Measurements from ENCODE around the gene CACNA2D4.

Gene CACNA2D4

DNA sequence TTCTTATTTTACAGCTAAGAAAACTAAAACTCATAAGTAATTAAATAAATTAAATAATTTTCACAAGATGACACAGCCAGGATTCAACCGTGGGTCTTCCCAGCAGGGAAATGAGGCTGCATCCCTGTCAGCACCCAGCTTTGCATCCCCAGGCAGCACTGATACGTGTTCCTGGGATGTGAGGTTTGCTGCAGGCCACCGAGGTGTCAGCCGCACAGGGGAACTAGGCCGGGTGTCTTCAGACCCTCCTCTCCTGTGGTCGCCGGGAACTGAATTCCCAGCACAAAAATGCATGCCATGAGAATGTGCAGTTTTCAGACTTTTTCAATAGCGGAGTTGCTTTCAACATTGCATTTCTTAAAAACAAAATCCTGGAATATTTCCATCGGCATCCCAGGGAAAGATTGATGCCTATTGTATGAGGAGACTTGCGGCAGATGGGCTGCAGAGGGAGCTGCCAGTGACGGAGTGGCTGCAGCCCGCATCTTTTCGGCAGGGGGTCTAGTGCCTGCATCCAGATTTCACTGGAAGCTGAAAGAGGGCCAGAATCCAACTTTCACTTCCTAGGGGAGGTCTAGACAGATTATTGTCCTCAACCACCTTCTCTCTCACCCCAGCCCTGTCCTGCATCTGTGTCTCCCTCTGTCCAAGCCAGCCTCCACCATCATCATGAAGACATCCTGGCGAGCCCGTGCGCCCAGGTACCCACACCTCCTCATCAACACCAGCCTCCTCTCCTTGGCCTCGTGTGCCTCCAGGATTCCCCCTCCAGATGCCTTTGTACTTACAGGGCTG is 85.5 kb downstream of the CACNA2D4 start:
- H3K9me3 Mint-ChIP-seq, result no peaks in the 10 kb centered on the region
- H3K27ac Mint-ChIP-seq, result no peak overlapping the region
- no peak for DNase-seq (ENCODE audit: low spot score)
- no peak overlapping the region for H3K4me3 Mint-ChIP-seq
- H3K36me3 Mint-ChIP-seq (ENCODE audit: low read depth), result no peaks in the 10 kb centered on the region
- H3K4me1 Mint-ChIP-seq (ENCODE audit: low read depth), result no peaks in the 10 kb centered on the region
- H3K27me3 Mint-ChIP-seq (ENCODE audit: low read depth), result peaks cover 8% of the 10 kb centered on the region

GRCh38 chr12:1830981-1831963 is 87.2 kb downstream of the CACNA2D4 start:
- Mint-ChIP-seq H3K27ac (no peak overlapping the region), H3K27me3 (ENCODE audit: low read depth) (peaks cover 8% of the 10 kb centered on the region), H3K36me3 (ENCODE audit: low read depth) (no peaks in the 10 kb centered on the region), H3K4me3 (no peak overlapping the region), H3K4me1 (ENCODE audit: low read depth) (no peaks in the 10 kb centered on the region), H3K9me3 (no peaks in the 10 kb centered on the region)
- no peak for DNase-seq (ENCODE audit: low spot score)

- peaks cover 8% of the 10 kb centered on the region for H3K27me3 Mint-ChIP-seq (ENCODE audit: low read depth)
- H3K4me1 Mint-ChIP-seq (ENCODE audit: low read depth), result no peaks in the 10 kb centered on the region
- H3K27ac Mint-ChIP-seq, result no peak overlapping the region
- H3K4me3 Mint-ChIP-seq, result no peak overlapping the region
- H3K36me3 Mint-ChIP-seq (ENCODE audit: low read depth), result no peaks in the 10 kb centered on the region
- H3K9me3 Mint-ChIP-seq, result no peaks in the 10 kb centered on the region
- DNase-seq (ENCODE audit: low spot score), result no peak
Observed at GRCh38 chr12:1830401-1830845, 88.0 kb downstream of the CACNA2D4 start.

DNA sequence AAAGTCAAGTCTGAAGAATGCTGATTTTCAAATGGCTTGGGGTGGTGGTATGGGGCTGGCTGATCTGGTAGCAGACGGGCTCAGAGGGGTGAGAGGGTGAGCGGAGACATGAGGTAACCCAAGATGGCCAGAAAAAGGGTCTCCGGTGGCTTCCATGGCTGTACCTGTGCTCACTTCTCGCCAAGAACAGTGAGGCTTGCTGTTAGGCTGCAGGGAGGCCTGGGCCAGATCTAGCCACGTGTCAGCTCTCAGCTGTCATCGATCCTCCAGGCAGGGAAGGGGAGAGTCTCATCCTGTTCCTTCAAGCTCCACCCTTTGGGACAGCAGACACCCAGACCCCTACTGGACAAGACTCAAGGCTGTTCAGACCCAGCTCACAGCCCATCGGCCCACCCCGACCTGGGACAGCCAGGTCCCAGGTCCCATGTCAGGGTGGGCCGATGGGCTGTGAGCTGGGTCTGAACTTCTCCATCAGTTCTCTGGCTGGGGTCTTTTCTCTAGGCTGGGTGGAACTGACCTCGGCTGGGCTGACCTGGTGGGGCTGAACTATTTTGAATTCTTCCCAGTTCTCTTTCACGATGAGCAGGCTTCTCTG is 89.0 kb downstream of the CACNA2D4 start:
- H3K4me3 Mint-ChIP-seq, result no peak overlapping the region
- no peaks in the 10 kb centered on the region for H3K36me3 Mint-ChIP-seq (ENCODE audit: low read depth)
- no peaks in the 10 kb centered on the region for H3K4me1 Mint-ChIP-seq (ENCODE audit: low read depth)
- H3K9me3 Mint-ChIP-seq, result no peaks in the 10 kb centered on the region
- H3K27me3 Mint-ChIP-seq (ENCODE audit: low read depth), result peaks cover 8% of the 10 kb centered on the region
- H3K27ac Mint-ChIP-seq, result no peak overlapping the region
- DNase-seq (ENCODE audit: low spot score), result no peak

GRCh38 chr12:1828856-1829255 is 89.6 kb downstream of the CACNA2D4 start:
- Mint-ChIP-seq H3K4me1 (ENCODE audit: low read depth) (no peaks in the 10 kb centered on the region), H3K27me3 (ENCODE audit: low read depth) (peaks cover 8% of the 10 kb centered on the region), H3K27ac (no peak overlapping the region), H3K36me3 (ENCODE audit: low read depth) (no peaks in the 10 kb centered on the region), H3K9me3 (no peaks in the 10 kb centered on the region), H3K4me3 (no peak overlapping the region)
- no peak for DNase-seq (ENCODE audit: low spot score)

GRCh38 chr12:1827826-1828805 is 90.3 kb downstream of the CACNA2D4 start:
- H3K9me3 Mint-ChIP-seq, result no peaks in the 10 kb centered on the region
- no peak overlapping the region for H3K27ac Mint-ChIP-seq
- H3K4me1 Mint-ChIP-seq (ENCODE audit: low read depth), result no peaks in the 10 kb centered on the region
- no peaks in the 10 kb centered on the region for H3K36me3 Mint-ChIP-seq (ENCODE audit: low read depth)
- DNase-seq (ENCODE audit: low spot score), result no peak
- H3K4me3 Mint-ChIP-seq, result no peak overlapping the region
- peaks cover 8% of the 10 kb centered on the region for H3K27me3 Mint-ChIP-seq (ENCODE audit: low read depth)

DNA sequence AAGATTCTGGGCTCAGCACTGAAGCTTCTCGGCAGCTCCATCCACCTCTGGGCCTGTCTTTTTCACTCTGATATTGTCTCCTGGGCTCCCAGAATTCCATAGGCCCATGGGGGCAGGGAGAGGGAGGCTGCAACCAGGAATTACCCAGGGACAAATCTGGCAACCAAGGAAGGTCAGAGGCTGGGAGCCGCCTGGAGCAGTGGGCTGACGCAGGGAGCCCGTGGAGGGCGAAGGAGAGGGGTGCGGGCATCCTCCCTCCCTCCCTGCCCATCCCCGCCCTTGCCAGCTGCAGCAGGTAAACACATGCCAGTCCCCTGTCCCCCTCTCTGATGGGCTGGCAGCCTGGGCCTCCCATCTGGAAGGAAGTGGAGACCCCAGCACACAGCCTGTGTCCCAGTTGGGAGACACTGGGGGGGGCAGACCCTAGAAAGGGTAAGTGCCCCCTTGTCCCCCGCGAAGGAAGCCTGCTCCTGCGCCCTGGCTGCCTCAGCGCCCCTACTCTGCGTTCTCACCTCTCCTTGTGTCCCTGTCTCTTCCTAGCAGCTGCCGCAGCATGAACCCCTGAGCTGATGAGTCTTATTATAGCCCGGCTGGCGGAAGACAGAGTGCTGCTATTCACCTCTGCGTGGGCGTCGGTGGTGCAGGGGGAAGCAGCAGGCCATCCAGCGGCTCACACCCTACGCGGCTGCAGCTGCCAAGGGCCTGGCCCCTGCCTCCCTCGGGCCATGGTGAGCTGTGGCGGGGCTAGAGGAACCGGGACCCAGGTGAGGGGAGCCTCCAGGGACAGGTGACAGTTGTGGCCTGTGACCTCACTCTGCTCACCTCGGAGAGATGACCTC is 91.4 kb downstream of the CACNA2D4 start:
- no peaks in the 10 kb centered on the region for H3K4me1 Mint-ChIP-seq (ENCODE audit: low read depth)

DNA sequence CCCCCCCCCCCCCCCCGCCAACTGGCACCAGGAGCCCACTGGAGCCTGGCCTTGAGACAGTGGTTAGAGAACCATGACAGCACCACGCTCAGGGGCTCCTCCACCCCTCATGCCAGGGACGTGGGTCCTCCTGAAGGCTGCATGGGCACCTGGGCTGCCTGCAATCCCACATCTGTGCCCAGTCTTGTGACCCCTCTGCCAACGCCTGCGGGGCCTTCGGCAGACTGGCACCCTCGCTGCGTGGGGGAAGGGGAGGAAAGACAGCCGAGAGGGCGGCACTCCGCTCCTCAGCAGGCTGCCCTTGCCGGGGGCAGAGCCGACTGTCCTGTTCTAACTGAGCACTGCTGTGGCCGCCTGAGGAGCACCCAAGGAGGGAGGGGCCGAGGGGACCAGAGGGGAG is 92.1 kb downstream of the CACNA2D4 start:
- no peak overlapping the region for H3K4me3 Mint-ChIP-seq
- H3K4me1 Mint-ChIP-seq (ENCODE audit: low read depth), result no peaks in the 10 kb centered on the region
- no peaks in the 10 kb centered on the region for H3K36me3 Mint-ChIP-seq (ENCODE audit: low read depth)
- H3K9me3 Mint-ChIP-seq, result no peaks in the 10 kb centered on the region
- H3K27ac Mint-ChIP-seq, result no peak overlapping the region
- DNase-seq (ENCODE audit: low spot score), result no peak
- peaks cover 8% of the 10 kb centered on the region for H3K27me3 Mint-ChIP-seq (ENCODE audit: low read depth)

More for the DNA sequence above, 91.4 kb downstream of the CACNA2D4 start:
- Mint-ChIP-seq H3K4me3 (no peak overlapping the region), H3K27ac (no peak overlapping the region), H3K9me3 (no peaks in the 10 kb centered on the region), H3K36me3 (ENCODE audit: low read depth) (no peaks in the 10 kb centered on the region), H3K27me3 (ENCODE audit: low read depth) (peaks cover 8% of the 10 kb centered on the region)
- no peak for DNase-seq (ENCODE audit: low spot score)

DNA sequence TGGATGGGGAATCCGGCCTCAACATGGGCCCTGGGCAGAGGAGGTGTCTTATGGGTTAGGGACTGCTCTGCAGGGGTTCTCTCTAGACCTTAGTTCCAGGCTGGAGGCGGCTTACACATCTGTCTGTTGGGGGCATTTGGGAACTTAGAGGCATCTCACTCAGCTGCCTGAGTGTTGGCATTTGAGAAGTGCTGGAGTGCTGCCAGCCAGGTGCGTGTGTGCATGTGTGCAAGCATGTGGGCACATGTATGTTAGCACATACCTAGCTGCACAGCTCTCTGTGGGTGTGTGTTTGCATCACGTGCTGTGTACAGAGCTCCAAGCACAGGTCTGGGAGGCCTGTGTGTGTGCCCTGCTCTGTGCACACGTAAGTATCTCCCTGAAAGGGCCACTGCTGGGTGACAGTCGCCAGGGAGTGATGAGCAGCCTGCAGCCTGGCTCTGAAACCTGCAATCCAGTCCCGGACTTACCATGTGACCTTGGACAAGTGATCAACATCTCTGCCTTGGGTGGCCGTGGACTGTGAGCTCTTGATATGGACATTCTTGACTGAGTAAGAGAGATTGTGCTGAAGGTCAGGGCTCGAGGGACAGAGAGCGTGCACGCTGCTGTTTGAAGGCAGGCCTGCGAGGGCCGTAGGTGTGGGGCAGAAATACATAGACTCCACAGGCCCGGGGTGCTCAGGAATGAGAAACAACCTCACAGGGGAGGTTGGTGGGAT is 92.9 kb downstream of the CACNA2D4 start:
- no peaks in the 10 kb centered on the region for H3K4me1 Mint-ChIP-seq (ENCODE audit: low read depth)
- no peak overlapping the region for H3K27ac Mint-ChIP-seq
- no peak overlapping the region for H3K4me3 Mint-ChIP-seq
- no peaks in the 10 kb centered on the region for H3K9me3 Mint-ChIP-seq
- peaks cover 9% of the 10 kb centered on the region for H3K27me3 Mint-ChIP-seq (ENCODE audit: low read depth)
- no peaks in the 10 kb centered on the region for H3K36me3 Mint-ChIP-seq (ENCODE audit: low read depth)
- no peak for DNase-seq (ENCODE audit: low spot score)

DNA sequence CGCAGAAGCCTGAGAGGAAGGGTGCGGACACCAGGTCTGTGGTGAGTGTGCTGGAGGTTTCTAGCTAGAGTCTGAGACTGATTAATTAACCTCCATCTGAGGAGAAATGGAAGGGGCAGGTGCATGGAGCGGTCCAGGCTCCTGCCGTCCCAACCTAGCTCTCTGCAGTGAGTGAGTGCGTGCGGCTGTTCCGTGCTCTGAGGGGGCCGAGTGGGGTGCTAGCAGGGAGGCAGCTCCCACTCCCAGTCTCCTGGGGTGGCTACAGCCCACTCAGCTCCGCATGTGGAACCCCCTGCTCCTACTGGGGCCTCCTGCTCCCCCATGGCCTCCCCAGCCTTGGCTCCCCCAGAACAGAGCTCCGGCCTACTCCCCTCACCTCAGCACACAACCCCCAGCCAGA is 95.2 kb downstream of the CACNA2D4 start:
- no peak overlapping the region for H3K4me3 Mint-ChIP-seq
- no peaks in the 10 kb centered on the region for H3K9me3 Mint-ChIP-seq
- no peak for DNase-seq (ENCODE audit: low spot score)
- no peaks in the 10 kb centered on the region for H3K4me1 Mint-ChIP-seq (ENCODE audit: low read depth)
- peaks cover 25% of the 10 kb centered on the region for H3K27me3 Mint-ChIP-seq (ENCODE audit: low read depth)
- H3K27ac Mint-ChIP-seq, result no peak overlapping the region
- H3K36me3 Mint-ChIP-seq (ENCODE audit: low read depth), result no peaks in the 10 kb centered on the region

GRCh38 chr12:1822699-1823098 is 95.8 kb downstream of the CACNA2D4 start:
- H3K4me1 Mint-ChIP-seq (ENCODE audit: low read depth), result no peaks in the 10 kb centered on the region
- peaks cover 26% of the 10 kb centered on the region for H3K27me3 Mint-ChIP-seq (ENCODE audit: low read depth)
- no peaks in the 10 kb centered on the region for H3K36me3 Mint-ChIP-seq (ENCODE audit: low read depth)
- H3K27ac Mint-ChIP-seq, result no peak overlapping the region
- no peak for DNase-seq (ENCODE audit: low spot score)
- H3K4me3 Mint-ChIP-seq, result no peak overlapping the region
- no peaks in the 10 kb centered on the region for H3K9me3 Mint-ChIP-seq

GRCh38 chr12:1821805-1822204 is 96.6 kb downstream of the CACNA2D4 start:
- Mint-ChIP-seq H3K27ac (no peak overlapping the region), H3K4me3 (no peak overlapping the region), H3K4me1 (ENCODE audit: low read depth) (no peaks in the 10 kb centered on the region), H3K9me3 (no peaks in the 10 kb centered on the region), H3K36me3 (ENCODE audit: low read depth) (no peaks in the 10 kb centered on the region), H3K27me3 (ENCODE audit: low read depth) (peaks cover 27% of the 10 kb centered on the region)
- no peak for DNase-seq (ENCODE audit: low spot score)

Data from T-helper 2 cell treated with Interferon-gamma antibody and Interleukin-4, amounts not matched to agents 5 μg/mL and 100 μg/mL, for 36 hours (primary cell).